ENCODE results near the gene THRAP3. TPM values are rescaled to one million over a fixed set of nuclear protein-coding genes. Genes with fewer than 3 reads are reported as not detected.

THRAP3 gene
- total RNA-seq, 1 donor from 2014 or later: 142 TPM

GRCh38 chr1:36303650-36304360 is 79.6 kb downstream of the THRAP3 start:
- peaks cover 3% of the 10 kb centered on the region for H3K27me3 Mint-ChIP-seq
- peaks cover 5% of the 10 kb centered on the region for H3K4me1 Mint-ChIP-seq (ENCODE audit: low read depth)
- H3K36me3 Mint-ChIP-seq (ENCODE audit: insufficient read depth): peaks cover 20% of the 10 kb centered on the region
- H3K4me3 Mint-ChIP-seq (ENCODE audit: low read depth): no peak overlapping the region
- H3K27ac Mint-ChIP-seq: no peak overlapping the region
- TF ChIP-seq, protein P1, sequence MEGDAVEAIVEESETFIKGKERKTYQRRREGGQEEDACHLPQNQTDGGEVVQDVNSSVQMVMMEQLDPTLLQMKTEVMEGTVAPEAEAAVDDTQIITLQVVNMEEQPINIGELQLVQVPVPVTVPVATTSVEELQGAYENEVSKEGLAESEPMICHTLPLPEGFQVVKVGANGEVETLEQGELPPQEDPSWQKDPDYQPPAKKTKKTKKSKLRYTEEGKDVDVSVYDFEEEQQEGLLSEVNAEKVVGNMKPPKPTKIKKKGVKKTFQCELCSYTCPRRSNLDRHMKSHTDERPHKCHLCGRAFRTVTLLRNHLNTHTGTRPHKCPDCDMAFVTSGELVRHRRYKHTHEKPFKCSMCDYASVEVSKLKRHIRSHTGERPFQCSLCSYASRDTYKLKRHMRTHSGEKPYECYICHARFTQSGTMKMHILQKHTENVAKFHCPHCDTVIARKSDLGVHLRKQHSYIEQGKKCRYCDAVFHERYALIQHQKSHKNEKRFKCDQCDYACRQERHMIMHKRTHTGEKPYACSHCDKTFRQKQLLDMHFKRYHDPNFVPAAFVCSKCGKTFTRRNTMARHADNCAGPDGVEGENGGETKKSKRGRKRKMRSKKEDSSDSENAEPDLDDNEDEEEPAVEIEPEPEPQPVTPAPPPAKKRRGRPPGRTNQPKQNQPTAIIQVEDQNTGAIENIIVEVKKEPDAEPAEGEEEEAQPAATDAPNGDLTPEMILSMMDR (IDR thresholded peaks at IDR 0.05; ENCODE audit: unreplicated experiment): no peak
- no peak for DNase-seq (ENCODE audit: low spot score, unreplicated experiment)
- H3K9me3 Mint-ChIP-seq (ENCODE audit: low read depth): no peaks in the 10 kb centered on the region

DNA sequence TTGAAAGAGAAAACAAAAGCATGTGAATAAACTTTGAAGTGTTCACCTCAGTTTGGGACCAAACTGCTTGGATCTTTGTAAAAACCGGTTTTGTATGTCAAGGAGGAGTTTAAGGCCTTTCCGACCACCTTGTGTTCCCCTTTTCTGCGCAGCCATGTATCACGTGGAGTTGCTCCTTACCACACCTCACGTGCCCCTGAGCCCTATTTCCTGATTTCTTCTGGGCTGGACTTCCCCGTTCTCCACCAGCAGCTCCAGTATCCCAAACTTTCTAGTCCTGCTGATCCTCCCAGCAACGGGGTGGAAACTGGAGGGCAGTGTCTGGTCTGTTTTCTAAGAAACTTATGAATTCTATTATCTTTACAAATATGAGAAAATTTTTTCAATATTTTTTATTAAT is 80.3 kb downstream of the THRAP3 start:
- Mint-ChIP-seq H3K27ac (no peak overlapping the region), H3K36me3 (ENCODE audit: insufficient read depth) (peaks cover 22% of the 10 kb centered on the region), H3K4me3 (ENCODE audit: low read depth) (no peak overlapping the region), H3K4me1 (ENCODE audit: low read depth) (peaks cover 5% of the 10 kb centered on the region), H3K9me3 (ENCODE audit: low read depth) (no peaks in the 10 kb centered on the region), H3K27me3 (peaks cover 3% of the 10 kb centered on the region)
- TF ChIP-seq, protein P1 (IDR thresholded peaks at IDR 0.05; ENCODE audit: unreplicated experiment): no peak
- DNase-seq (ENCODE audit: low spot score, unreplicated experiment): no peak

- DNase-seq (ENCODE audit: low spot score, unreplicated experiment): no peak
- Mint-ChIP-seq H3K4me1 (ENCODE audit: low read depth) (peaks cover 5% of the 10 kb centered on the region), H3K4me3 (ENCODE audit: low read depth) (peak overlapping the region; percentile 77), H3K9me3 (ENCODE audit: low read depth) (no peaks in the 10 kb centered on the region), H3K27ac (peak overlapping the region; percentile 90), H3K36me3 (ENCODE audit: insufficient read depth) (peaks cover 19% of the 10 kb centered on the region), H3K27me3 (peaks cover 3% of the 10 kb centered on the region)
- TF ChIP-seq, protein P1 (IDR thresholded peaks at IDR 0.05; ENCODE audit: unreplicated experiment): no peak
Measured at GRCh38 chr1:36304970-36305914, 81.0 kb downstream of the THRAP3 start.

- DNase-seq (ENCODE audit: low spot score, unreplicated experiment): no peak
- Mint-ChIP-seq H3K27ac (peak overlapping the region; percentile 90), H3K4me3 (ENCODE audit: low read depth) (peak overlapping the region; percentile 77)
Measured at GRCh38 chr1:36305915-36306209, 81.6 kb downstream of the THRAP3 start.

More at GRCh38 chr1:36305915-36306209, 81.6 kb downstream of the THRAP3 start:
- Mint-ChIP-seq H3K36me3 (ENCODE audit: insufficient read depth) (peaks cover 16% of the 10 kb centered on the region), H3K9me3 (ENCODE audit: low read depth) (no peaks in the 10 kb centered on the region), H3K27me3 (peaks cover 3% of the 10 kb centered on the region), H3K4me1 (ENCODE audit: low read depth) (peaks cover 5% of the 10 kb centered on the region)
- TF ChIP-seq, protein P1 (IDR thresholded peaks at IDR 0.05; ENCODE audit: unreplicated experiment): no peak
